ENCODE results near the gene KIF24. TPM values are rescaled to one million over a fixed set of nuclear protein-coding genes. Genes with fewer than 3 reads are reported as not detected.

Gene KIF24
- total and polyA plus RNA-seq, 2 of the 8 experiments (the other 6 are each of a cell fraction or from before 2014, with no cell fraction given), result 2.7 to 3.9 TPM

- Histone ChIP-seq H3K18ac (ENCODE audit: extremely low read depth, low read length) (no peak overlapping the region), H3K4me2 (ENCODE audit: insufficient read depth in 1 of 2, low read depth in 2 of 2, low read length in 2 of 2) (no peak overlapping the region; a peak in 1 of 4 replicates), H3K56ac (replicated peaks; ENCODE audit: insufficient read length, low read depth, low read length) (no peak overlapping the region), H2BK120ac (replicated peaks; ENCODE audit: low read depth, low read length) (no peak overlapping the region), H3K4me1 (replicated peaks in 1 of 4; ENCODE audit: control insufficient read depth in 3 of 4, insufficient read depth in 4 of 4, low read length in 3 of 4) (peaks cover 2 to 9% (median 9%) of the 10 kb centered on the region in 4 experiments; a peak in 5 of 7 replicates), H2BK12ac (ENCODE audit: low read depth, low read length) (no peak overlapping the region), H4K5ac (ENCODE audit: insufficient read length, low read depth, low read length) (no peak overlapping the region), H2BK20ac (ENCODE audit: low read length) (no peak overlapping the region), H2BK15ac (ENCODE audit: low read length) (no peak overlapping the region), H3K79me1 (ENCODE audit: low read depth, low read length) (no peaks in the 10 kb centered on the region; the same call in 1 of the 2 replicates), H2BK5ac (ENCODE audit: low read depth, low read length) (no peak overlapping the region), H2AFZ (ENCODE audit: low read length) (no peak overlapping the region), H3K4ac (replicated peaks; ENCODE audit: insufficient read length, low read depth, low read length) (no peak overlapping the region), H3K9ac (replicated peaks in 1 of 4; ENCODE audit: extremely low read depth in 1 of 4, low read depth in 3 of 4, low read length in 3 of 4) (no peak overlapping the region), H3K27ac (ENCODE audit: low read depth, low read length) (no peak overlapping the region), H3K4me3 (ENCODE audit: extremely low read depth in 1 of 4, insufficient read depth in 2 of 4, low read depth in 3 of 4, low read length in 4 of 4) (no peak overlapping the region), H4K20me1 (replicated peaks in 1 of 2; ENCODE audit: control insufficient read depth in 1 of 2, insufficient read depth in 2 of 2, low read length in 2 of 2) (peaks cover 0 to 2% of the 10 kb centered on the region in 2 experiments), H4K8ac (ENCODE audit: extremely low read depth, insufficient read depth, low read length) (no peak overlapping the region), H3K23ac (ENCODE audit: insufficient read length) (no peak overlapping the region), H3K79me2 (ENCODE audit: control insufficient read depth in 1 of 2, insufficient read depth in 2 of 2, low read length in 2 of 2) (no peaks in the 10 kb centered on the region), H3K23me2 (ENCODE audit: low read depth, low read length) (no peaks in the 10 kb centered on the region), H4K91ac (replicated peaks; ENCODE audit: insufficient read length, low read length) (no peak overlapping the region), H3K36me3 (ENCODE audit: control insufficient read depth in 2 of 4, insufficient read depth in 4 of 4, low read length in 3 of 4) (peaks cover 0 to 7% (median 2%) of the 10 kb centered on the region in 4 experiments; a peak in 2 of 8 replicates), H3K9me3 (ENCODE audit: insufficient read depth in 2 of 2, low read depth in 1 of 2, low read length in 1 of 2) (no peaks in the 10 kb centered on the region), H3K14ac (ENCODE audit: insufficient read length) (no peak overlapping the region), H3K27me3 (replicated peaks in 1 of 4; ENCODE audit: control insufficient read depth in 3 of 4, extremely low read depth in 1 of 4, insufficient read depth in 3 of 4, low read length in 3 of 4) (no peaks in the 10 kb centered on the region), H2AK5ac (ENCODE audit: low read depth, low read length) (no peak overlapping the region)
- ChIA-PET CTCF (ENCODE audit: partially characterized antibody) (interaction anchor here (0.9 to 16.6 kb wide), 12 partner anchors 13 to 262 kb away, joined by 3 to 350 read pairs (median 4); partner anchors contain the start of gene MYORG), POLR2A (ENCODE audit: partially characterized antibody) (interaction anchor here (1.0 to 2.5 kb wide), 3 partner anchors 12 to 28 kb away, joined by 3 to 11 read pairs (median 5); no protein-coding TSS in a partner anchor)
- DNase-seq (ENCODE audit: low read depth in 1 of 2, low spot score in 2 of 2), result no peak
- WGBS, 2 experiments (ENCODE audit: extremely low coverage in 1 of 2, insufficient coverage in 1 of 2, insufficient read length in 1 of 2, insufficient replicate concordance in 2 of 2, low coverage in 1 of 2, low lambda C conversion rate in 2 of 2, missing lambda C conversion rate in 1 of 2), result 84% methylated on average over 4 of the region's 4 CpGs; no CpG with 5 or more reads in 1 of the 2 experiments
- FAIRE-seq, result no peak
- TF ChIP-seq KDM1A (IDR thresholded peaks at IDR 0.05; ENCODE audit: borderline replicate concordance, low read length) (no peak), POLR2AphosphoS5 (IDR thresholded peaks at IDR 0.05; ENCODE audit: low read depth, low read length) (no peak), TEAD4 (IDR thresholded peaks at IDR 0.05; ENCODE audit: low read depth, low read length) (no peak), BACH1 (IDR thresholded peaks at IDR 0.05; ENCODE audit: low read length) (no peak), SIX5 (IDR thresholded peaks at IDR 0.05; ENCODE audit: low read depth, low read length) (no peak), SUZ12 (IDR thresholded peaks at IDR 0.05; ENCODE audit: low read length) (no peak), CHD1 (IDR thresholded peaks at IDR 0.05; ENCODE audit: low read depth, low read length) (no peak), GABPA (IDR thresholded peaks at IDR 0.05; ENCODE audit: borderline replicate concordance, insufficient read depth, low read length) (no peak), EP300 (IDR thresholded peaks at IDR 0.05; ENCODE audit: borderline replicate concordance in 1 of 2, low read depth in 2 of 2, low read length in 2 of 2) (no peak), FOSL1 (IDR thresholded peaks at IDR 0.05; ENCODE audit: insufficient read depth, low read depth, low read length) (no peak), JUND (IDR thresholded peaks at IDR 0.05; ENCODE audit: low read length) (no peak), GTF2F1 (IDR thresholded peaks at IDR 0.05; ENCODE audit: borderline replicate concordance, low read depth, low read length) (no peak), POU5F1 (IDR thresholded peaks at IDR 0.05; ENCODE audit: low read depth, low read length) (no peak)
Measured at GRCh38 chr9:34335376-34335775, 6.3 kb upstream of the KIF24 start.

All from H1 (cell line).